T47D (cell line): ENCODE measurements around the gene ANAPC13.

Experiments
- DNase-seq, 2 experiments: peaks; one replicate each; pipeline versions ENCODE4 v3.0.0 to v3.0.0-alpha.2; 2011 to 2012; ENCODE audit warnings: low read depth in 1 of 2, low spot score in 1 of 2
- JUND ChIP-seq: IDR thresholded peaks from 2 replicates; pipeline ENCODE4 v1.6.1; 2012; ENCODE audit warnings: low read depth
- in situ Hi-C: cut with HindIII; loops from 2 replicates; pipeline ENCODE4 v1.10.0; 2016; ENCODE audit warnings: low sequenced_read_pairs, low pct_unique_long_range_greater_than_20kb

The ANAPC13 gene

DNA sequence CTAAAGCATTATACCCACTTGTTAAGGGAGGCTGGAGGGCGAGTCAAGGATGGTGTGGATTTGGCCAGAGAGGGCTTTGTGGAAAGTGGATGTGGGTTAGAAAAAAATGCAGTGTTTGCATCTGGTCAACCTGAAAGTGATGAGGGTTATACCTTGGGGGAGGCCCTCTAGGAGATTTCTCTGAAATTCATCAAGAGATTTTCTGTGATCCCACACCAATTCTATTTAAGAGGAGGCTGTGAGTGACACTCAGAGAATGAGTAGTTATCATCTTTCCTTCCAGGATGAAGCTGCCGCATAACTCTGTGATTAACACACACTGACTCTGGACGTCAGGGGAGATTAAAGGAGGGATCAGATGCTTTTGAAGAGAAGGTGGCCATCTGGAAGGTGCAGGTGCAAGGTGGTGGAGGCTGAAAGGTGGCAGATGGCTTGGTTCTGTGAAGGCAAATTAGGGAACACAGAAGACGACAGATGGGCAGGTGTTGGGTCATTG lies 54.8 kb downstream of the ANAPC13 start:
- in situ Hi-C loops = no loop called here
- DNase-seq = no peak
- TF ChIP-seq JUND = no peak

GRCh38 chr3:134430174-134430573 lies 55.6 kb downstream of the ANAPC13 start:
- DNase-seq = no peak
- in situ Hi-C loops = no loop called here
- TF ChIP-seq JUND = no peak

- in situ Hi-C loops = no loop called here
- no peak for TF ChIP-seq JUND
- no peak for DNase-seq
Measured at GRCh38 chr3:134428401-134428800, 57.4 kb downstream of the ANAPC13 start.
